Measurements from ENCODE around the gene COG8.
"Not testable (repeated sequence)": the region's sequence is repeated elsewhere in the genome, so short reads cannot be mapped to it uniquely, and the experiment has no call there.

Gene COG8

GRCh38 chr16:69339289-69340094 is at the start of gene COG8, which contains the start of gene NIP7:
COG8 (minus strand) TSS chr16:69339564; CDS start chr16:69339552, 12 bp downstream.
NIP7 (plus strand) TSS chr16:69339772; CDS start chr16:69339830, 58 bp downstream.
- peak; percentile 97 for DNase-seq

- no peak for DNase-seq
Observed at GRCh38 chr16:69386596-69386995, 47.2 kb upstream of the COG8 start.

GRCh38 chr16:69384974-69385373 is 45.6 kb upstream of the COG8 start:
- DNase-seq, result no peak

GRCh38 chr16:69382421-69382820 is 43.1 kb upstream of the COG8 start:
- peak; percentile 19 for DNase-seq

- no peak for DNase-seq
Observed at GRCh38 chr16:69381231-69381630, 41.9 kb upstream of the COG8 start.

GRCh38 chr16:69378760-69379159 is 39.4 kb upstream of the COG8 start:
- no peak for DNase-seq

- no peak for DNase-seq
Observed at GRCh38 chr16:69378036-69378435, 38.7 kb upstream of the COG8 start.

GRCh38 chr16:69376393-69377059 is 37.2 kb upstream of the COG8 start:
- no peak for DNase-seq

GRCh38 chr16:69373019-69373418 is 33.7 kb upstream of the COG8 start:
- no peak for DNase-seq

- DNase-seq, result no peak
Observed at GRCh38 chr16:69371564-69371963, 32.2 kb upstream of the COG8 start.

- DNase-seq, result no peak
Observed at GRCh38 chr16:69368866-69369265, 29.5 kb upstream of the COG8 start.

GRCh38 chr16:69367980-69368379 is 28.6 kb upstream of the COG8 start:
- no peak for DNase-seq

GRCh38 chr16:69366431-69366830 is 27.1 kb upstream of the COG8 start:
- DNase-seq, result no peak

- no peak for DNase-seq
Observed at GRCh38 chr16:69365901-69366300, 26.5 kb upstream of the COG8 start.

GRCh38 chr16:69364088-69364487 is 24.7 kb upstream of the COG8 start:
- no peak for DNase-seq

GRCh38 chr16:69363281-69363717 is 23.9 kb upstream of the COG8 start:
- DNase-seq, result no peak

GRCh38 chr16:69360070-69360469 is 20.7 kb upstream of the COG8 start:
- DNase-seq, result not testable (repeated sequence)

- DNase-seq, result no peak
Observed at GRCh38 chr16:69351309-69352027, 12.1 kb upstream of the COG8 start, which contains the start of gene TMED6. TMED6 (minus strand) TSS chr16:69351786; CDS start chr16:69351753, 33 bp downstream.

- no peak for DNase-seq
Observed at GRCh38 chr16:69350536-69351133, 11.3 kb upstream of the COG8 start.

GRCh38 chr16:69349536-69349935 is 10.2 kb upstream of the COG8 start:
- no peak for DNase-seq

- DNase-seq, result no peak
Observed at GRCh38 chr16:69348222-69348621, 8.9 kb upstream of the COG8 start.

GRCh38 chr16:69346683-69347082 is 7.3 kb upstream of the COG8 start:
- peak; percentile 34 for DNase-seq

GRCh38 chr16:69345923-69346322 is 6.6 kb upstream of the COG8 start:
- no peak for DNase-seq
